K562 (cell line): ENCODE measurements around the gene IL6R. TPM values are rescaled to one million over a fixed set of nuclear protein-coding genes. Genes with fewer than 3 reads are reported as not detected.
A peak's percentile ranks its signal among the peaks of the same experiment; 100 is the strongest.

Source experiments
- ATF7 ChIP-seq: fragments of 450-650 bp; IDR thresholded peaks from 2 replicates; pipeline ENCODE4 v1.7.1; 2014; ENCODE audit warnings: mild to moderate bottlenecking, moderate library complexity
- C11orf30 ChIP-seq: fragments of 450-650 bp; IDR thresholded peaks from 2 replicates; pipeline ENCODE4 v1.6.1; 2016; ENCODE audit warnings: low read depth, mild to moderate bottlenecking
- CEBPG ChIP-seq, 3 experiments: fragments of 200-800 bp in 1 of 3; sonication (Bioruptor generic) in 1 of 3; sonication (generic) in 1 of 3; formaldehyde crosslinking in 1 of 3; IDR thresholded peaks in 2 of 3; conservative IDR thresholded peaks in 1 of 3; 2 replicates each; pipeline versions ENCODE4 v1.6.1 to v1.8.0; 2016 to 2022; ENCODE audit warnings: missing compliant biosample characterization in 2 of 3, missing genetic modification characterization in 2 of 3, mild to moderate bottlenecking in 1 of 3, missing genetic modification reagents in 1 of 3
- CREM ChIP-seq: IDR thresholded peaks from 2 replicates; pipeline ENCODE4 v1.6.1; 2014; ENCODE audit warnings: antibody characterized with exemption, low read depth
- GATAD2B ChIP-seq: fragments of 450-650 bp; IDR thresholded peaks from 2 replicates; pipeline ENCODE4 v1.6.1; 2017; ENCODE audit warnings: mild to moderate bottlenecking, borderline replicate concordance
- HDAC1 ChIP-seq, 2 experiments: fragments of 450-650 bp; IDR thresholded peaks; 2 replicates each; pipeline ENCODE4 v1.6.1; 2016 to 2017; ENCODE audit warnings: inconsistent platforms in 1 of 2, mild to moderate bottlenecking in 1 of 2, moderate library complexity in 1 of 2
- NFE2 ChIP-seq: IDR thresholded peaks from 2 replicates; pipeline ENCODE4 v1.6.1; 2014; ENCODE audit warnings: antibody characterized with exemption, low read depth
- SMARCA4 ChIP-seq: fragments of 450-650 bp; IDR thresholded peaks from 2 replicates; pipeline ENCODE4 v1.6.1; 2016
- ZNF212 ChIP-seq: fragments of 450-650 bp; formaldehyde crosslinking; IDR thresholded peaks from 2 replicates; pipeline ENCODE4 v1.4.0; 2020; ENCODE audit warnings: mild to moderate bottlenecking
- ZNF354B ChIP-seq: fragments of 250-450 bp; sonication (Bioruptor Pico); IDR thresholded peaks from 2 replicates; pipeline ENCODE4 v1.4.0; 2020
- polyA plus RNA-seq, 8 experiments: library from polyadenylated mRNA; depleted of rRNA in 4 of 8; stranded (reverse) in 5 of 8; unstranded in 3 of 8; fragments of >200 nt; fragmentation: Nextera tagmentation in 2 of 8; fragmentation: Illumina TruSeq in 1 of 8; extraction: Ambion mirVana in 2 of 8; extraction: Trizol in 1 of 8; gene quantifications; 2 replicates each; pipeline versions ENCODE4 v1.2.1 to v1.2.3, GENCODE V29; 2011 to 2014; ENCODE audit warnings: inconsistent platforms in 1 of 8, missing spikeins in 1 of 8
- total RNA-seq, 7 experiments: library from RNA; depleted of rRNA in 6 of 7; stranded (reverse); fragments of >200 nt in 6 of 7; fragmentation: Illumina TruSeq in 2 of 7; extraction: Trizol in 2 of 7; gene quantifications; 2 replicates each; pipeline versions ENCODE4 v1.2.1 to v1.2.3, GENCODE V29; 2011 to 2021; ENCODE audit warnings: low replicate concordance in 1 of 7
- TF ChIP-seq, protein P1 (sequence below), 2 experiments: fragments of 450-650 bp; conservative IDR thresholded peaks; 2 replicates each; pipeline ENCODE4 v1.6.1; 2017; ENCODE audit warnings: mild to moderate bottlenecking in 2 of 2, moderate library complexity in 2 of 2
- TF ChIP-seq, protein P2 (sequence below), 3 experiments: IDR thresholded peaks in 2 of 3; conservative IDR thresholded peaks in 1 of 3; 2 replicates each; pipeline ENCODE4 v1.5.1; 2011 to 2012; ENCODE audit warnings: low read length in 3 of 3, mild to moderate bottlenecking in 3 of 3, control low read depth in 2 of 3, improper control_type of control experiment in 1 of 3, inconsistent platforms in 1 of 3, low read depth in 1 of 3, mixed read lengths in 1 of 3, moderate library complexity in 1 of 3; ENCODE audit not compliant: insufficient read depth in 2 of 3
- TF ChIP-seq, protein P3 (sequence below), 2 experiments: fragments of 450-650 bp in 1 of 2; sonication (generic) in 1 of 2; formaldehyde crosslinking in 1 of 2; IDR thresholded peaks in 1 of 2; conservative IDR thresholded peaks in 1 of 2; 2 replicates each; pipeline versions ENCODE4 v1.6.1 to v1.8.1; 2016 to 2023; ENCODE audit warnings: mild to moderate bottlenecking in 2 of 2, moderate library complexity in 2 of 2, inconsistent platforms in 1 of 2, missing genetic modification reagents in 1 of 2
- TF ChIP-seq, protein P4 (sequence below): sonication (generic); formaldehyde crosslinking; IDR thresholded peaks from 2 replicates; pipeline ENCODE4 v1.9.0; 2022; ENCODE audit warnings: mild to moderate bottlenecking, missing genetic modification reagents
- TF ChIP-seq, protein P5 (sequence below), 2 experiments: IDR thresholded peaks in 1 of 2; conservative IDR thresholded peaks in 1 of 2; 2 replicates each; pipeline ENCODE4 v1.6.1; 2016; ENCODE audit warnings: low read depth in 2 of 2, mild to moderate bottlenecking in 1 of 2, missing compliant biosample characterization in 1 of 2, missing genetic modification characterization in 1 of 2, moderate library complexity in 1 of 2
- TF ChIP-seq, protein P6 (sequence below): fragments of 250-450 bp; sonication (Bioruptor Pico); IDR thresholded peaks from 2 replicates; pipeline ENCODE4 v1.5.0; 2021

IL6R gene
- total and polyA plus RNA-seq, 9 of the 15 experiments (the other 6 are each of a cell fraction or from before 2014, with no cell fraction given): 0.05 to 1.1 (median 0.11) TPM; not detected in 2

DNA sequence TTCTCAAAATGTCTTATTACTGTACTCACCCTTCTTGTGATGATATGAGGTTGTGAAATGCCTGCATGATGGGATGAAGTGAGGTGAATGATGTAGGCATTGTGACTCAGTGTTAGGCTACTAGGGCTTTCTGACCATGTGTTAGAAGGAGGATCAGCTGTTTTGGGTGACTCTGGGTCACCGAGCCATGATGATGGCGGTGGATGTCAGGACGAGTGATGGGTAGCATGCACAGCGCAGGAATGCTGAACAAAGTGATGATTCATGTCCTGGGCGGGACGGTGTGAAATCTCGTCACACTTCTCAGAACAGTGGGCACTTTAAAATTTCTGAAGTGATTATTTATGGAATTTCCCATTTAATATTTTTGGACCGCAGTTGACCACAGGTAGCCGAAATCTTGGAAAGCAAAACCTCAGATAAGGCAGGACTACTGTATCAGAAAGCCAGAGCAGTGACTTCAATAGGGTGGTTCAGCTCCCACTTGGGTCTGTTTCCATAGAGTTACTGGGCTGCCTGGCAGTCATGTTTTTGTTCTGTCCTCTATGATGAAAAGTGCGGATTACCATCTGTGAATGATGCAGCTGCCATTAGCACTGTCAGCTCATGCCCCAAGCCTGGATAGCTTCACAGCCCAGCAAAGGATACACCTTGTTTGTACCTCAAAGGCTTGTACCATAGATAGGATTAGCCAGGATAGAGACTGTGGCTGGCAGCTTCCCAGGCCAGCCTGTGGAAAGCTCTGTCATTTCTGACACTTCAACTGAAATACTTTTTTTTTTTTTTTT, 26.6 kb downstream of the IL6R start (continued):
- TF ChIP-seq, protein P1, sequence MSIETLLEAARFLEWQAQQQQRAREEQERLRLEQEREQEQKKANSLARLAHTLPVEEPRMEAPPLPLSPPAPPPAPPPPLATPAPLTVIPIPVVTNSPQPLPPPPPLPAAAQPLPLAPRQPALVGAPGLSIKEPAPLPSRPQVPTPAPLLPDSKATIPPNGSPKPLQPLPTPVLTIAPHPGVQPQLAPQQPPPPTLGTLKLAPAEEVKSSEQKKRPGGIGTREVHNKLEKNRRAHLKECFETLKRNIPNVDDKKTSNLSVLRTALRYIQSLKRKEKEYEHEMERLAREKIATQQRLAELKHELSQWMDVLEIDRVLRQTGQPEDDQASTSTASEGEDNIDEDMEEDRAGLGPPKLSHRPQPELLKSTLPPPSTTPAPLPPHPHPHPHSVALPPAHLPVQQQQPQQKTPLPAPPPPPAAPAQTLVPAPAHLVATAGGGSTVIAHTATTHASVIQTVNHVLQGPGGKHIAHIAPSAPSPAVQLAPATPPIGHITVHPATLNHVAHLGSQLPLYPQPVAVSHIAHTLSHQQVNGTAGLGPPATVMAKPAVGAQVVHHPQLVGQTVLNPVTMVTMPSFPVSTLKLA (conservative IDR thresholded peaks at IDR 0.05): peak; percentile 64 to 77
- TF ChIP-seq, protein P2, sequence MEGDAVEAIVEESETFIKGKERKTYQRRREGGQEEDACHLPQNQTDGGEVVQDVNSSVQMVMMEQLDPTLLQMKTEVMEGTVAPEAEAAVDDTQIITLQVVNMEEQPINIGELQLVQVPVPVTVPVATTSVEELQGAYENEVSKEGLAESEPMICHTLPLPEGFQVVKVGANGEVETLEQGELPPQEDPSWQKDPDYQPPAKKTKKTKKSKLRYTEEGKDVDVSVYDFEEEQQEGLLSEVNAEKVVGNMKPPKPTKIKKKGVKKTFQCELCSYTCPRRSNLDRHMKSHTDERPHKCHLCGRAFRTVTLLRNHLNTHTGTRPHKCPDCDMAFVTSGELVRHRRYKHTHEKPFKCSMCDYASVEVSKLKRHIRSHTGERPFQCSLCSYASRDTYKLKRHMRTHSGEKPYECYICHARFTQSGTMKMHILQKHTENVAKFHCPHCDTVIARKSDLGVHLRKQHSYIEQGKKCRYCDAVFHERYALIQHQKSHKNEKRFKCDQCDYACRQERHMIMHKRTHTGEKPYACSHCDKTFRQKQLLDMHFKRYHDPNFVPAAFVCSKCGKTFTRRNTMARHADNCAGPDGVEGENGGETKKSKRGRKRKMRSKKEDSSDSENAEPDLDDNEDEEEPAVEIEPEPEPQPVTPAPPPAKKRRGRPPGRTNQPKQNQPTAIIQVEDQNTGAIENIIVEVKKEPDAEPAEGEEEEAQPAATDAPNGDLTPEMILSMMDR (IDR thresholded peaks at IDR 0.05 in 2 of 3, conservative IDR thresholded peaks at IDR 0.05 in 1 of 3; ENCODE audit: insufficient read depth in 2 of 3, low read depth in 1 of 3, low read length in 3 of 3): no peak
- peak; percentile 50; the same call in 1 of the 2 replicates for TF ChIP-seq ATF7
- TF ChIP-seq ZNF354B (CRISPR knock-in tag): no peak
- TF ChIP-seq SMARCA4: peak; percentile 61; the same call in 1 of the 2 replicates
- peak; percentile 53 for TF ChIP-seq NFE2
- TF ChIP-seq GATAD2B: no peak
- no peak for TF ChIP-seq CEBPG (CRISPR knock-in tag; IDR thresholded peaks at IDR 0.05)
- TF ChIP-seq CEBPG (tag; conservative IDR thresholded peaks at IDR 0.05 in 1 of 2, IDR thresholded peaks at IDR 0.05 in 1 of 2): peak; percentile 44 to 84; a peak in 3 of 4 replicates
- TF ChIP-seq, protein P3, sequence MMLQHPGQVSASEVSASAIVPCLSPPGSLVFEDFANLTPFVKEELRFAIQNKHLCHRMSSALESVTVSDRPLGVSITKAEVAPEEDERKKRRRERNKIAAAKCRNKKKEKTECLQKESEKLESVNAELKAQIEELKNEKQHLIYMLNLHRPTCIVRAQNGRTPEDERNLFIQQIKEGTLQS (IDR thresholded peaks at IDR 0.05): peak; percentile 90
- TF ChIP-seq, protein P3 (CRISPR knock-in tag; conservative IDR thresholded peaks at IDR 0.05): no peak
- no peak for TF ChIP-seq ZNF212 (CRISPR knock-in tag)
- TF ChIP-seq, protein P4, sequence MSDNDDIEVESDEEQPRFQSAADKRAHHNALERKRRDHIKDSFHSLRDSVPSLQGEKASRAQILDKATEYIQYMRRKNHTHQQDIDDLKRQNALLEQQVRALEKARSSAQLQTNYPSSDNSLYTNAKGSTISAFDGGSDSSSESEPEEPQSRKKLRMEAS: peak; percentile 45; the same call in 1 of the 2 replicates
- peak; percentile 59 for TF ChIP-seq C11orf30
- TF ChIP-seq CREM: peak; percentile 49; the same call in 1 of the 2 replicates
- TF ChIP-seq, protein P5, sequence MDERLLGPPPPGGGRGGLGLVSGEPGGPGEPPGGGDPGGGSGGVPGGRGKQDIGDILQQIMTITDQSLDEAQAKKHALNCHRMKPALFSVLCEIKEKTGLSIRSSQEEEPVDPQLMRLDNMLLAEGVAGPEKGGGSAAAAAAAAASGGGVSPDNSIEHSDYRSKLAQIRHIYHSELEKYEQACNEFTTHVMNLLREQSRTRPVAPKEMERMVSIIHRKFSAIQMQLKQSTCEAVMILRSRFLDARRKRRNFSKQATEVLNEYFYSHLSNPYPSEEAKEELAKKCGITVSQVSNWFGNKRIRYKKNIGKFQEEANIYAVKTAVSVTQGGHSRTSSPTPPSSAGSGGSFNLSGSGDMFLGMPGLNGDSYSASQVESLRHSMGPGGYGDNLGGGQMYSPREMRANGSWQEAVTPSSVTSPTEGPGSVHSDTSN (CRISPR knock-in tag; IDR thresholded peaks at IDR 0.05; ENCODE audit: low read depth): no peak
- TF ChIP-seq, protein P5 (tag; conservative IDR thresholded peaks at IDR 0.05; ENCODE audit: low read depth): peak; percentile 81
- TF ChIP-seq HDAC1 (IDR thresholded peaks at IDR 0.05): peak in 1 of 2 experiments; percentile 68; a peak in 2 of 4 replicates
- TF ChIP-seq, protein P6, sequence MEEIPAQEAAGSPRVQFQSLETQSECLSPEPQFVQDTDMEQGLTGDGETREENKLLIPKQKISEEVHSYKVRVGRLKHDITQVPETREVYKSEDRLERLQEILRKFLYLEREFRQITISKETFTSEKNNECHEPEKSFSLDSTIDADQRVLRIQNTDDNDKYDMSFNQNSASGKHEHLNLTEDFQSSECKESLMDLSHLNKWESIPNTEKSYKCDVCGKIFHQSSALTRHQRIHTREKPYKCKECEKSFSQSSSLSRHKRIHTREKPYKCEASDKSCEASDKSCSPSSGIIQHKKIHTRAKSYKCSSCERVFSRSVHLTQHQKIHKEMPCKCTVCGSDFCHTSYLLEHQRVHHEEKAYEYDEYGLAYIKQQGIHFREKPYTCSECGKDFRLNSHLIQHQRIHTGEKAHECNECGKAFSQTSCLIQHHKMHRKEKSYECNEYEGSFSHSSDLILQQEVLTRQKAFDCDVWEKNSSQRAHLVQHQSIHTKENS (CRISPR knock-in tag): no peak
